Calu3 (cell line): ENCODE results near the gene DPP6. TPM values are rescaled to one million over a fixed set of nuclear protein-coding genes. Genes with fewer than 3 reads are reported as not detected.

Source experiments
- BruUV-seq: library from RNA; stranded (reverse); fragments of 400-500 nt; replicated peaks from 2 replicates; lab custom pipeline; 2021; lab: Mats Ljungman, UMichigan
- CTCF ChIA-PET: fragments of 300-600 bp; sonication (Branson Sonifier 250); formaldehyde crosslinking; loops from one replicate; lab custom pipeline; 2022; ENCODE audit warnings: antibody characterized with exemption; lab: Charles Lee
- DNase-seq: peaks from one replicate; pipeline ENCODE4 v3.0.0; 2022
- H3K27ac Mint-ChIP-seq: one replicate; pipeline ENCODE4 v1.8.0; 2022; ENCODE audit warnings: mixed read lengths; ENCODE audit not compliant: unreplicated experiment
- H3K27me3 Mint-ChIP-seq: one replicate; pipeline ENCODE4 v1.8.0; 2022; ENCODE audit warnings: mixed read lengths; ENCODE audit not compliant: unreplicated experiment
- H3K36me3 Mint-ChIP-seq: one replicate; pipeline ENCODE4 v1.8.0; 2022; ENCODE audit warnings: mild to moderate bottlenecking, moderate library complexity, mixed read lengths; ENCODE audit not compliant: insufficient read depth, unreplicated experiment
- H3K4me1 Mint-ChIP-seq: one replicate; pipeline ENCODE4 v1.8.0; 2022; ENCODE audit warnings: mild to moderate bottlenecking, low read depth, mixed read lengths; ENCODE audit not compliant: unreplicated experiment
- H3K4me3 Mint-ChIP-seq: one replicate; pipeline ENCODE4 v1.8.0; 2022; ENCODE audit warnings: mild to moderate bottlenecking, low read depth, moderate library complexity, mixed read lengths; ENCODE audit not compliant: unreplicated experiment
- H3K9me3 Mint-ChIP-seq: one replicate; pipeline ENCODE4 v1.8.0; 2022; ENCODE audit warnings: low read depth, mixed read lengths; ENCODE audit not compliant: unreplicated experiment
- intact Hi-C: fragments of 100-400 bp; cut with micrococcal nuclease; formaldehyde crosslinking; loops from one replicate; pipeline ENCODE4 v1.10.0; 2022; ENCODE audit not compliant: unreplicated experiment
- total RNA-seq: library from RNA; stranded (reverse); gene quantifications from 2 replicates; pipeline ENCODE4 v1.2.3, GENCODE V29; 2022
- TF ChIP-seq, protein P1 (sequence below): fragments of 200-600 bp; IDR thresholded peaks from one replicate; pipeline ENCODE4 v1.8.0; 2022; ENCODE audit warnings: antibody characterized with exemption; ENCODE audit not compliant: unreplicated experiment

Gene DPP6
- total RNA-seq, 1 experiment from 2014 or later, result not detected

DNA sequence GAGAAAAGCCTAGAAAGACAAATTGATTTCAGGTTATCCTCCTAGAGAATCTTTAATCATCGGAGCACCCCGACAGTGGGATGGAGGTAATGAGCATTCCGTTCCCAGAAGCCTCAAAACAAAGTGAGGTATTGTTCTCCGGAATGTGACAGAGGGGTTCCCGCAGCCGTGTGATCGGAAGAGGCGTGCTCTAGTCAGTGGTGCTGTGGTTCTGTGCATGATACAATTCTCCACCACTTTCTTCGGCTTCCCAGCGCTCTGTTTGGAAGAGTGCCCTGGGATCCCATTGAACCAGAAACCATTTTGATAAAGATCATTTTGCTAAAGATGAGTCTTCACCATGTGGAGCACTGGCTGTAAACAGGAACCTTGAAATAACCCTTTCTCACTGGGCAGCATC lies 516.1 kb downstream of the DPP6 start:
- Mint-ChIP-seq H3K27me3 (no peaks in the 10 kb centered on the region), H3K36me3 (no peaks in the 10 kb centered on the region), H3K4me3 (no peak overlapping the region), H3K27ac (no peak overlapping the region), H3K4me1 (no peaks in the 10 kb centered on the region), H3K9me3 (peaks cover 18% of the 10 kb centered on the region)
- TF ChIP-seq, protein P1, sequence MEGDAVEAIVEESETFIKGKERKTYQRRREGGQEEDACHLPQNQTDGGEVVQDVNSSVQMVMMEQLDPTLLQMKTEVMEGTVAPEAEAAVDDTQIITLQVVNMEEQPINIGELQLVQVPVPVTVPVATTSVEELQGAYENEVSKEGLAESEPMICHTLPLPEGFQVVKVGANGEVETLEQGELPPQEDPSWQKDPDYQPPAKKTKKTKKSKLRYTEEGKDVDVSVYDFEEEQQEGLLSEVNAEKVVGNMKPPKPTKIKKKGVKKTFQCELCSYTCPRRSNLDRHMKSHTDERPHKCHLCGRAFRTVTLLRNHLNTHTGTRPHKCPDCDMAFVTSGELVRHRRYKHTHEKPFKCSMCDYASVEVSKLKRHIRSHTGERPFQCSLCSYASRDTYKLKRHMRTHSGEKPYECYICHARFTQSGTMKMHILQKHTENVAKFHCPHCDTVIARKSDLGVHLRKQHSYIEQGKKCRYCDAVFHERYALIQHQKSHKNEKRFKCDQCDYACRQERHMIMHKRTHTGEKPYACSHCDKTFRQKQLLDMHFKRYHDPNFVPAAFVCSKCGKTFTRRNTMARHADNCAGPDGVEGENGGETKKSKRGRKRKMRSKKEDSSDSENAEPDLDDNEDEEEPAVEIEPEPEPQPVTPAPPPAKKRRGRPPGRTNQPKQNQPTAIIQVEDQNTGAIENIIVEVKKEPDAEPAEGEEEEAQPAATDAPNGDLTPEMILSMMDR, result no peak
- intact Hi-C loops, result no loop called here
- CTCF ChIA-PET, result no interaction called here
- no TSS peak for BruUV-seq
- no peak for DNase-seq

DNA sequence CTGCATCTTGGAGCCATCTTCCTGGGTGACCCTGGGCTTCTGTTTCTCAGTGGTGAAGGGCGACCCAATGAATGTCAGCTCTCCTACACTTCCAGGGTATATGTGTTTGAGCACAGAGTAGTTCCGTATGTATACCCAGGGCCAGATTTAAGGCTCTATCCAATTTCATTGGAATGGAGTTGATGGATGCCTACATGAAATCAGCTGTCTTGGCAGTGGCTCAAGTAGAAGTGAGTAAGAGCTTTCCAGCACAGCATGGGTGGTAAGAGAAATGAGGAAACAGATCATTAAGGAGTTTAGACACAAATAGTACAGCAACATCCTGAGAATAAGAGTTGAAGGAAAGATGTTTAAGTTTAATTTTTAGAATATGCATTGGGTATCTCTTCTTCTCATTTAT lies 517.7 kb downstream of the DPP6 start:
- H3K36me3 Mint-ChIP-seq, result no peaks in the 10 kb centered on the region
- peaks cover 11% of the 10 kb centered on the region for H3K9me3 Mint-ChIP-seq
- no peak for DNase-seq
- CTCF ChIA-PET, result no interaction called here
- H3K27ac Mint-ChIP-seq, result no peak overlapping the region
- BruUV-seq, result no TSS peak
- no peak overlapping the region for H3K4me3 Mint-ChIP-seq
- no peaks in the 10 kb centered on the region for H3K4me1 Mint-ChIP-seq
- no peaks in the 10 kb centered on the region for H3K27me3 Mint-ChIP-seq
- intact Hi-C loops, result no loop called here
- TF ChIP-seq, protein P1, result no peak

DNA sequence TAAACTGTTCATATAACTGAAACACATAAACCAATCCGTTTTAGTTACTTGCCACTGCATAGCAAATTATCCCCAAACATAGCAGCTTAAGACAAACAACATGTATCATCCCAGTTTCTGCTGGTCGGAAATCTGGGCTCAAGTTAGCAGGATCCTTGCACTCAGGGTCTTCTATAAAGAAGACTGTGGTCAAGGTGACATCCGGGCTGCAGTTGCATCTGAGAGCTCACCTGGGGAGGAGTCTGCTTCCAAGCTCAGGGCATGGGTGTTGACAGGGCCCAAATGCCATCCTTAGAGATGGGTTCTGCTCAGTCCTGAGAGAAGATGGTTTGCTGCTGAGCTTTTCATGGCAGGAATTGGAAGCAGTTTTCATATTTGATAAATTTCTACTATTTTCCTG lies 519.6 kb downstream of the DPP6 start:
- no peak for DNase-seq

DNA sequence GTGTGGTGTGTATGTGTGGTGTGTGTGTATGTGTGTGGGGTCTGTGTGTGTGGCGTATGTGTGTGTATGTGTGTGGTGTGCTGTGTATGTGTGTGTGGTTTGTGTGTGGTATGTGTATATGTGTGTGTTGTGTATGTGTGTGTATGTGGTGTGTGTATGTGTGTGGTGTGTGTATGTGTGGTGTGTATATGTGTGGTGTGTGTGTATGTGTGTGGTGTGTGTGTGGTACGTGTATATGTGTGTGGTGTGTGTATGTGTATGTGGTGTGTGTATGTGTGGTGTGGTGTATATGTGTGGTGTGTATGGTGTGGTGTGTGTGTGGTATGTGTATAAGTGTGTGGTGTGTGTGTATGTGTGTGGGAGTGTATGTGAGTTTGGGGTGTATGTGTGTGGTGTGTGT lies 522.0 kb downstream of the DPP6 start:
- H3K4me3 Mint-ChIP-seq, result no peak overlapping the region
- DNase-seq, result no peak
- intact Hi-C loops, result no loop called here
- no peak overlapping the region for H3K27ac Mint-ChIP-seq
- TF ChIP-seq, protein P1, result no peak
- H3K27me3 Mint-ChIP-seq, result no peaks in the 10 kb centered on the region
- peaks cover 15% of the 10 kb centered on the region for H3K9me3 Mint-ChIP-seq
- BruUV-seq, result no TSS peak
- H3K4me1 Mint-ChIP-seq, result no peaks in the 10 kb centered on the region
- CTCF ChIA-PET, result no interaction called here
- H3K36me3 Mint-ChIP-seq, result no peaks in the 10 kb centered on the region

More for the DNA sequence above, 519.6 kb downstream of the DPP6 start:
- Mint-ChIP-seq H3K27ac (no peak overlapping the region), H3K9me3 (peaks cover 16% of the 10 kb centered on the region), H3K4me3 (no peak overlapping the region), H3K4me1 (no peaks in the 10 kb centered on the region), H3K36me3 (no peaks in the 10 kb centered on the region), H3K27me3 (no peaks in the 10 kb centered on the region)
- BruUV-seq, result no TSS peak
- CTCF ChIA-PET, result no interaction called here
- TF ChIP-seq, protein P1, result no peak
- intact Hi-C loops, result no loop called here
